Nephron (organoid): ENCODE results near the gene SLC7A7.

Experiments
- H3K27ac Mint-ChIP-seq, 3 experiments: 2 replicates each; pipeline ENCODE4 v1.8.0; 2020; ENCODE audit warnings: mixed read lengths in 3 of 3, mild to moderate bottlenecking in 2 of 3, moderate library complexity in 1 of 3
- H3K27me3 Mint-ChIP-seq: 2 replicates; pipeline ENCODE4 v1.8.0; 2021; ENCODE audit warnings: low read depth, mild to moderate bottlenecking, moderate library complexity, mixed read lengths
- H3K36me3 Mint-ChIP-seq: 2 replicates; pipeline ENCODE4 v1.8.0; 2020; ENCODE audit warnings: low read depth, mixed read lengths
- H3K4me1 Mint-ChIP-seq: 2 replicates; pipeline ENCODE4 v1.8.0; 2020; ENCODE audit warnings: mixed read lengths
- H3K4me3 Mint-ChIP-seq, 3 experiments: 2 replicates each; pipeline ENCODE4 v1.8.0; 2020; ENCODE audit warnings: mild to moderate bottlenecking in 3 of 3, mixed read lengths in 3 of 3, moderate library complexity in 2 of 3
- H3K9me3 Mint-ChIP-seq: 2 replicates; pipeline ENCODE4 v1.8.0; 2020; ENCODE audit warnings: mixed read lengths
- CTCF ChIP-seq, 3 experiments: fragments of 200-600 bp; sonication (generic); IDR thresholded peaks; one replicate each; pipeline ENCODE4 v1.5.0; 2021; ENCODE audit warnings: antibody characterized with exemption in 3 of 3; ENCODE audit not compliant: unreplicated experiment in 3 of 3

SLC7A7 gene

GRCh38 chr14:22723815-22724214 lies 91.4 kb downstream of the SLC7A7 start:
- H3K4me3 Mint-ChIP-seq, result no peak overlapping the region
- H3K27me3 Mint-ChIP-seq, result peaks cover 4% of the 10 kb centered on the region
- no peak overlapping the region for H3K27ac Mint-ChIP-seq
- TF ChIP-seq CTCF (IDR thresholded peaks at IDR 0.05; ENCODE audit: unreplicated experiment in 3 of 3), result no peak
- peaks cover 3% of the 10 kb centered on the region for H3K9me3 Mint-ChIP-seq
- no peaks in the 10 kb centered on the region for H3K36me3 Mint-ChIP-seq
- H3K4me1 Mint-ChIP-seq, result no peaks in the 10 kb centered on the region
